Lower leg skin (tissue), 3 donors: ENCODE measurements around the gene FLT3.

Source experiments
- POLR2A ChIP-seq, 2 donors: fragments of 450-650 bp; IDR thresholded peaks; one replicate each; pipeline ENCODE4 v1.6.1; 2016 to 2017; ENCODE audit warnings: antibody characterized with exemption in 2 of 2, mild to moderate bottlenecking in 1 of 2, moderate library complexity in 1 of 2
- TF ChIP-seq, protein P1 (sequence below), 3 donors: fragments of 450-650 bp; IDR thresholded peaks; one replicate each; pipeline ENCODE4 v1.5.1; 2016; ENCODE audit warnings: antibody characterized with exemption in 3 of 3, mild to moderate bottlenecking in 3 of 3, moderate library complexity in 2 of 3

- TF ChIP-seq, protein P1, sequence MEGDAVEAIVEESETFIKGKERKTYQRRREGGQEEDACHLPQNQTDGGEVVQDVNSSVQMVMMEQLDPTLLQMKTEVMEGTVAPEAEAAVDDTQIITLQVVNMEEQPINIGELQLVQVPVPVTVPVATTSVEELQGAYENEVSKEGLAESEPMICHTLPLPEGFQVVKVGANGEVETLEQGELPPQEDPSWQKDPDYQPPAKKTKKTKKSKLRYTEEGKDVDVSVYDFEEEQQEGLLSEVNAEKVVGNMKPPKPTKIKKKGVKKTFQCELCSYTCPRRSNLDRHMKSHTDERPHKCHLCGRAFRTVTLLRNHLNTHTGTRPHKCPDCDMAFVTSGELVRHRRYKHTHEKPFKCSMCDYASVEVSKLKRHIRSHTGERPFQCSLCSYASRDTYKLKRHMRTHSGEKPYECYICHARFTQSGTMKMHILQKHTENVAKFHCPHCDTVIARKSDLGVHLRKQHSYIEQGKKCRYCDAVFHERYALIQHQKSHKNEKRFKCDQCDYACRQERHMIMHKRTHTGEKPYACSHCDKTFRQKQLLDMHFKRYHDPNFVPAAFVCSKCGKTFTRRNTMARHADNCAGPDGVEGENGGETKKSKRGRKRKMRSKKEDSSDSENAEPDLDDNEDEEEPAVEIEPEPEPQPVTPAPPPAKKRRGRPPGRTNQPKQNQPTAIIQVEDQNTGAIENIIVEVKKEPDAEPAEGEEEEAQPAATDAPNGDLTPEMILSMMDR (IDR thresholded peaks at IDR 0.05) = no peak
- no peak for TF ChIP-seq POLR2A (IDR thresholded peaks at IDR 0.05)
Observed at GRCh38 chr13:27965343-27965739, 135.0 kb downstream of the FLT3 start.
